NOMO-1 treated with DMSO at 0.1 percent for 48 hours (cell line): ENCODE measurements around the gene NFYB.
"Not testable (repeated sequence)": the region's sequence is repeated elsewhere in the genome, so short reads cannot be mapped to it uniquely, and the experiment has no call there.

Source experiments
- DNase-seq: peaks from one replicate; lab custom pipeline; 2025; ENCODE audit not compliant: unreplicated experiment; lab: John Stamatoyannopoulos, UW

The NFYB gene

DNA sequence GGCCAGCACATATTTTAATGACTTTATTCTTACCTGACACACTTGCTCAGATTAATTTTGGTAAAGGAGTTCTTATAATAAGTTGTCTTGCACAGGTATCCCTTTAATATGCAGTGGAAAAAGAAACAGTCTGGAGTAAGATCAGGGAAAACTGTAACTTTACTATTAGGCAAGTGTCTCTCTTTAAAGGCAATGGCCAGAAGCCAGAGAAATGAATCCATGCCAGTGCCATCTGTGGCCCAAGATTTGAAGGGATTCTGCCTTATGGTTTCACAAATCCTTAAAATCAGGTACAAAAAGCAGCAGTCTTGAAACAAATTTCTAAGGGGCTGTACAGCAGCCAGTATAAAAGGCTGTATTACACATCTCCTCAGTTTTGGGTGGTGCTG is 22.4 kb downstream of the NFYB start:
- DNase-seq = no peak

DNA sequence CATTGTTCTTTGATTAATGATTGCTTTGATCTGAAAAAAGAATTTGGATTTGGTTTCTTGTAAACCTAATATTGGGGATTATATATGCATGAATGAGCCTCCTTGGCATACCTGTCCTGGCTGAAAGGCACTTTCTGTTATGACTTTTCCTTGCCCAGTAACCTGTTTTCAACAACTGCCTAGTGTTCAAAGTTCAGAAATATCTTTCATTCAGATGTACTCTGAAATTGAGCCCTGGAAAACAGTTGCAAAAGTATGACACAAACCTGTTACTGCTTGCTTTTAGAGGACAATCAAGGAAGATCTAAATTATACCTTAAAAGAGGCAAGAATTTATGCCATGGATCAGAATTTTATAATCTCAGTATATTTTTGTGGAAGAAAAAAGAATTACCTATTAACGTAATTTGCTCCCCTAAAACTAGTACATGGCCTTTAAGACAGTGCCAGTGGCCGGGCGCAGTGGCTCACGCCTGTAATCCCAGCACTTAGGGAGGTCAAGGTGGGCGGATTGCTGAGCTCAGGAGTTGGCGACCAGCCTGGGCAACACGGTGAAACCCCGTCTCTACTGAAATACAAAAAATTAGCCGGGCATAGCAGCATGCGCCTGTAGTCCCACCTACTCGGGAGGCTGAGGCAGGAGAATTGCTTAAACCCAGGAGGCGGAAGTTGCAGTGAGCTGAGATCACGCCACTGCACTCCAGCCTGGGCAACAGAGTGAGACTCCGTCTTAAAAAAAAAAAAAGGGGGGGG is 23.0 kb downstream of the NFYB start:
- DNase-seq = not testable (repeated sequence)

DNA sequence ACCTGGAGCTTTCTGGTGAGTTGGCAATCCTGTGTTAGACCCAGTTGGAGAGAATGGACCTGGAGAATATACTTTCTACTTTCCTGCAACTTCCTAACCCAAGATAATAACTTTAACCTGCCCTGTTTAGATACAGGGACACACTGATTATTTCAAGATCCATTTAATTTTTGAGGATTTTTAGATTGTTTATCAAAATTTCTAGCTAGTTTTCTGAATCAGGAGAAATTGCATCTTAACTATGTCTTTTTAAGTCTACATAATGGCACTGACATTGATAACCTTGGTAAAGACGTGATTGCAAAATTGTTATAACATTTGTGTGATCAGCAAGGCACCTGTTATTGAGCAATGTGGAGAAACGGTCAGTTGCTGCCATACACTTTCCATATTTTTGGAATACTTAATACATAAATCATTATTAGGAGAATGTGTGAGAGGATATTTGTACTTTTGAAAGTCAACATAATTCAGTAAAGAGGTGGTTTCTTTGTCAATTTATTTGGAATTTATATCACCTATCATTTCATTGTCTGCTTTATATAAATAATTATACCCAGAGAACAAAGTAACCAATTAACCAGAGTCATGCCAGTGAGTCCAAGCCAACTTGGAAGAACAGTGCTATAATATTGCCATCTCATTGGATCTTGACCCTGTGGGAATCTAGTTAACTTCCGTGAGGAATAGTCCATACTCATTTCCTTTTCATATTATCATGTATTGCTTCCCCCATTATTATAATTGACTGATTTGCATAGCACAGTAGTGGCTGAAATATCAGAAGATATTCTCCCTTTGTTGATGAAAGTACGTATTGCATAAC is 28.4 kb downstream of the NFYB start:
- no peak for DNase-seq

GRCh38 chr12:104108755-104109445 is 29.1 kb downstream of the NFYB start:
- DNase-seq = peak; percentile 67

DNA sequence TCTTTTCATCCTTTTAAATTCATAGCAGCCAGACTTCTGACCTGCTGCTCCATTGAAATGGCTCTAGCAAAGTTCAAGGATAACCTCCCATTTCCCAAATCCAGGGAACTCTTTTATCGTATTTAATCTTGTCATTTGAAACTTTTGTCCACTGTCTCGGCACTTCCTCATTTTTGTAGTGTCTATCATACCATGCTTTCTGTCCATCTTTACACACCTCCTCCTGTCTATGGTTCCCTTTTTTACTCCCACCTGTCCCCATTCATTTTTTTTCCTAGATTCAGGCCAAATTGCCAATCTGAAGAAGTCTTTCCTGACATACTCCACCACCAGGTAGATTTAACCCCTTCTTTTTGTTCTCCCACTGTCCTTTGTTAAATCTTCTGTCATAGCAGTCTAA is 31.0 kb downstream of the NFYB start:
- peak; percentile 12 for DNase-seq

- DNase-seq = no peak
Observed at GRCh38 chr12:104105461-104105860, 32.5 kb downstream of the NFYB start.

GRCh38 chr12:104097954-104098353 is 40.1 kb downstream of the NFYB start:
- no peak for DNase-seq

DNA sequence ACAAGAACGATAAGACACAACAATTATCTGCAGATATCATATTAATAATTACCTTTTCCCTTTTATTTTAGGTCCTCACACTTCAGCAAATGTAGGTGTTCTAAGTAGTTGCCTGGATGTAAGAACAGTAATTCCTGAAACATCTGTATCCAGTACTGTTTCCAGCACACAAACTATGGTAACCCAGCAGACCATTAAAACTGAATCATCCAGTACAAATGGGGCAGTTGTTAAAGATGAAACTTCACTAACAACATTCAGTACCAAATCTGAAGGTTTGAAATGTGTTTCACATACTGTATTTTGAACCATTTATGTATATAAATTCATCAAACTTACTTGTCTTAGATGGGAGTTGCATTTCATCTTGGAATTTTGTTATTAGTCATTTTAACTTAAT is 42.7 kb downstream of the NFYB start:
- no peak for DNase-seq

- no peak for DNase-seq
Observed at GRCh38 chr12:104094284-104094683, 43.7 kb downstream of the NFYB start.

DNA sequence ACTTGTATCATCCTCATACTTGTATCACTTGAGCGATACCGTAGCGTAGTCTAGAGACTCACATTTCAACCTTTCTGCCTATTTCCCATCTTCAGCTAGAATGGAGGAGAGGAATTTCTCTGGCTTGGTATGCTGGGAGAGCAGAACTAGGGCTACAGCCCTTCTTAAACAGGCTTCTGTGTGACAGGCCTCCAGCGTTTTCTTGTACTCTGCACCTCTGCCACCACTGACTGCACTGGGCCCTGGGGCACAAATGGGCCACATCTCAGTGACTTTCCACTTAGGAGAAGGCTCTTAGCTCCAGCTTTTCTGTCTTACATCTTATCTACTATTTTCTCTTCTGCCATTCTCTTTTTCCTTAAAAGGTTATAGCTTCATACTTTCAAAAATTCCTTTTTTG is 46.9 kb downstream of the NFYB start:
- no peak for DNase-seq

DNA sequence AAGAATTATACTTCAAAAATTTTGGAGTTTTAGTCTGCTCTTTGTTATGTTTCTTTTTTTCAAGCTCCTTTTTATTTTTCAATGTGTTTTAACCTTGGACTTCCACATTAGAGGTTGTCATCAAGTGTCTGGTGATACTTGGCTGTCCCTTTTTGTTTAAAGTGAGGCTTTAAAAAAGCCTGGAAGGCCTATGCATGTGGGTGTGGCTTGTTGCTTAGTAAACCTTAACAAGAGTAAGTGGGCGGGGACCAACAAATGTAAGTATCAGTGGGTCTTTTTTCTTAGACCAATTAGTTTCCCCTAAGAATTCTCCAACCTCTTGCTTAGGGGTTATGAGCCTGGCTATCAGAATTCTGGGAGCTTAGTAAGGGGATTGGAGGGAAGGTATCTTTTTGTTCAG is 47.3 kb downstream of the NFYB start:
- DNase-seq = no peak

GRCh38 chr12:104083769-104084475 is 54.1 kb downstream of the NFYB start:
- no peak for DNase-seq

GRCh38 chr12:104080764-104081163 is 57.2 kb downstream of the NFYB start:
- DNase-seq = no peak

DNA sequence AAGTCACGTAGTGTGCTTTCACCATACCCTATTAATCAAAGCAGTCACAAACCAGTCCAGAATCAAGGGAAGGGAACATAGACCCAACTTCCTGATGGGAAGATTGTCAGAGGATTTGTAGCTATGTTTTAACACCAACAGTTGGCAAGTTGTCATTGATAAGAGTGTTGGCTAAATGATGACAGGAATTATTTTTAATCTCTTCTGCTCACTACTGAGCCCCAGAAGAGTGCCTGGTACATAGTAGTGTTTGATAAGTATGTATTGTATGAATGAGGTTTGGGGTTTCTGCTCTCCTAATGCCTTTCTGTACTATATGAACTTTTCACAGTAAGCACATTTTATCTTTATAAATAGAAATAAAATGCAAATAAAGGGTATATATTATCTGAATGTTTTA is 59.0 kb downstream of the NFYB start:
- DNase-seq = no peak

DNA sequence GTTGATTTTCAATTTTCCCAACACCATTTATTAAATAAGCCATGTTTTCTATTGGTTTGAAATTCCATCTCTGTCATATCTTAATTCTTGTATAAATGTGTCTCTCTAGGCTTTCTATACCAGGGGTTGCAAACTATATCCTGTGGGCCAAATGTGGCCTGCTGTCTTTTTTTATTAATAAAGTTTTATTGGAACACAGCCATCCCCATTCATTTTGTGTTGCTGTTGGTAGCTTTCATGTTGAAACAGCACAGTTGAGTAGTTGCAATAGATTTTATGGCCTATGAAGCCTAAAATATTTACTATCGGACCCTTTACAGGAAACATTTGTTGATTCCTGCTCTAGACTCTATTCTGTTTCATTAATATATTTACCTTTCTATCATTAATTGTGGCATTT is 64.3 kb downstream of the NFYB start:
- no peak for DNase-seq

- no peak for DNase-seq
Observed at GRCh38 chr12:104072099-104072498, 65.9 kb downstream of the NFYB start.
